Neural cell (in vitro differentiated cells): ENCODE results near the gene LYPD6. TPM values are rescaled to one million over a fixed set of nuclear protein-coding genes. Genes with fewer than 3 reads are reported as not detected.

Experiments used
- H2AFZ ChIP-seq: fragments of 200-600, 300-800 bp; sonication (generic), shearing (Covaris generic); 2 replicates; pipeline ENCODE4 v1.6.0; 2014; ENCODE audit warnings: low read depth, mild to moderate bottlenecking, antibody characterized with exemption, low read length, moderate library complexity
- H3F3A ChIP-seq: fragments of 200-600 bp; shearing (Covaris generic); 2 replicates; pipeline ENCODE4 v1.6.1; 2016; ENCODE audit warnings: mild to moderate bottlenecking, moderate library complexity, mixed read lengths, antibody characterized with exemption, low read length; ENCODE audit not compliant: insufficient read depth, poor library complexity, severe bottlenecking
- H3K27ac ChIP-seq: fragments of 200-600, 300-800 bp; sonication (generic), shearing (Covaris generic); 2 replicates; pipeline ENCODE4 v1.5.1; 2014; ENCODE audit warnings: mild to moderate bottlenecking, low read length, moderate library complexity
- H3K27me3 ChIP-seq: fragments of 300-800, 200-600 bp; sonication (generic), shearing (Covaris generic); 2 replicates; pipeline ENCODE4 v1.6.0; 2014; ENCODE audit warnings: mild to moderate bottlenecking, low read depth, low read length, moderate library complexity; ENCODE audit not compliant: insufficient read depth
- H3K36me3 ChIP-seq: fragments of 300-800, 200-600 bp; sonication (generic), shearing (Covaris generic); 2 replicates; pipeline ENCODE4 v1.5.1; 2014; ENCODE audit warnings: mild to moderate bottlenecking, antibody characterized with exemption, low read length, moderate library complexity; ENCODE audit not compliant: insufficient read depth
- H3K4me2 ChIP-seq: fragments of 300-800, 200-600 bp; sonication (generic), shearing (Covaris generic); 2 replicates; pipeline ENCODE4 v1.6.0; 2014; ENCODE audit warnings: mild to moderate bottlenecking, low read length
- H3K4me3 ChIP-seq: fragments of 300-800, 200-600 bp; sonication (generic), shearing (Covaris generic); 2 replicates; pipeline ENCODE4 v1.5.1; 2014; ENCODE audit warnings: mild to moderate bottlenecking, low read length, moderate library complexity
- H3K79me2 ChIP-seq: fragments of 200-600 bp; shearing (Covaris generic); replicated peaks from 2 replicates; pipeline ENCODE4 v1.6.0; 2014; ENCODE audit warnings: mild to moderate bottlenecking, low read length, moderate library complexity; ENCODE audit not compliant: insufficient read depth
- H3K9ac ChIP-seq: fragments of 300-800, 200-600 bp; sonication (generic), shearing (Covaris generic); 2 replicates; pipeline ENCODE4 v1.6.1; 2016; ENCODE audit warnings: mild to moderate bottlenecking, low read length, mixed read lengths
- H3K9me2 ChIP-seq: fragments of 200-600 bp; shearing (Covaris generic); 2 replicates; pipeline ENCODE4 v1.6.1; 2016; ENCODE audit warnings: mild to moderate bottlenecking, low read length, mixed read lengths; ENCODE audit not compliant: insufficient read depth
- H3K9me3 ChIP-seq: fragments of 200-600, 300-800 bp; sonication (generic), shearing (Covaris generic); 2 replicates; pipeline ENCODE4 v1.6.1; 2016; ENCODE audit warnings: mild to moderate bottlenecking, mixed run types, low read length, moderate library complexity, mixed read lengths
- H4K20me1 ChIP-seq: fragments of 200-600 bp; shearing (Covaris generic); 2 replicates; pipeline ENCODE4 v1.6.1; 2016; ENCODE audit warnings: mild to moderate bottlenecking, mixed run types; ENCODE audit not compliant: insufficient read depth
- CTCF ChIP-seq: fragments of 450-650 bp; IDR thresholded peaks from 2 replicates; pipeline ENCODE4 v1.5.1; 2014; ENCODE audit warnings: antibody characterized with exemption, mild to moderate bottlenecking, moderate library complexity; ENCODE audit not compliant: poor library complexity, severe bottlenecking
- EP300 ChIP-seq: fragments of 450-650 bp; conservative IDR thresholded peaks from 2 replicates; pipeline ENCODE4 v1.6.1; 2014; ENCODE audit warnings: antibody characterized with exemption, mild to moderate bottlenecking, moderate library complexity; ENCODE audit not compliant: poor library complexity, severe bottlenecking
- EZH2 ChIP-seq: fragments of 200-600, 300-800 bp; shearing (Covaris generic), sonication (generic); IDR thresholded peaks from 2 replicates; pipeline ENCODE4 v1.6.1; 2014; ENCODE audit warnings: antibody characterized with exemption, low read length, borderline replicate concordance, mild to moderate bottlenecking; ENCODE audit not compliant: insufficient read depth, poor library complexity, severe bottlenecking
- MXI1 ChIP-seq: fragments of 450-650 bp; conservative IDR thresholded peaks from 2 replicates; pipeline ENCODE4 v1.6.1; 2014; ENCODE audit warnings: antibody characterized with exemption, mild to moderate bottlenecking; ENCODE audit not compliant: poor library complexity, severe bottlenecking
- POLR2AphosphoS5 ChIP-seq: IDR thresholded peaks from 2 replicates; pipeline ENCODE4 v1.6.1; 2012
- RAD21 ChIP-seq: fragments of 450-650 bp; conservative IDR thresholded peaks from 2 replicates; pipeline ENCODE4 v1.6.1; 2014; ENCODE audit warnings: antibody characterized with exemption, mild to moderate bottlenecking, moderate library complexity
- REST ChIP-seq: IDR thresholded peaks from 2 replicates; pipeline ENCODE4 v1.6.1; 2012; ENCODE audit warnings: borderline replicate concordance
- SMC3 ChIP-seq: fragments of 450-650 bp; conservative IDR thresholded peaks from 2 replicates; pipeline ENCODE4 v1.6.1; 2014; ENCODE audit warnings: antibody characterized with exemption, mild to moderate bottlenecking, moderate library complexity; ENCODE audit not compliant: poor library complexity
- TAF1 ChIP-seq: IDR thresholded peaks from 2 replicates; pipeline ENCODE4 v1.6.1; 2012; ENCODE audit warnings: low read depth
- polyA plus RNA-seq: library from polyadenylated mRNA; depleted of rRNA; stranded (reverse); fragments of >200 nt; gene quantifications from 2 replicates; pipeline ENCODE4 v1.2.3, GENCODE V29; 2014

LYPD6 gene
- polyA plus RNA-seq, 1 donor from 2014 or later: 2.3 TPM

DNA sequence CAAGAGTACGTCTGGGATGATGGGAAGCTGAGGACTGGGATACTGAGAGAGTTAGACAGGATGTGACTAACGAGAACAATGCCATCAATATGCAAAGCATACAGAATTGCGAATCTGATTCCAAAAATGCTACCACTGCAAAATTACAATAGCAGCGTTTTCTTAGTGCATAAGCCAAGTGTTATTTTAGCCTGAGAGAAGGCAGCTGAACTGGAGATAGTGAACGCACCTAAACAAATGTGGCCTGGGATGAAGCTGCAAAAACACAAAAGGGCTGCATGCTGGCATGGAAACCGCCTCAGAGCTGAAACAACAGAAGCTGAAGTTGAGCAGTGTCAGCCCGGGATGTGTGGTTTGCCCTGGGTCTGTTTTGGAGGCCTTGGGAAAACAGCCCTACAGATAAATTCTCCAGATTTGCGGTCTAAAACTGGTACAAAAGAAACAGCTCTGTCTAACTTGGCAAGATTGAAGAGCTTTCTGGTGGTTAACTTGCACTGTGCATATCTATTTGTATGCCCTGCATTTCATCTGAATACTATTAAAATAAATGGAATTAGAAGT lies 45.5 kb downstream of the LYPD6 start:
- Histone ChIP-seq H3K9me3 (no peaks in the 10 kb centered on the region), H3K79me2 (no peaks in the 10 kb centered on the region), H3K9me2 (no peaks in the 10 kb centered on the region), H3K27ac (no peak overlapping the region), H3K27me3 (no peaks in the 10 kb centered on the region), H2AFZ (no peak overlapping the region), H3K4me2 (no peak overlapping the region), H3K9ac (no peak overlapping the region), H4K20me1 (no peaks in the 10 kb centered on the region), H3F3A (no peaks in the 10 kb centered on the region), H3K36me3 (no peaks in the 10 kb centered on the region), H3K4me3 (no peak overlapping the region)
- TF ChIP-seq TAF1: no peak
- no peak for TF ChIP-seq EP300
- no peak for TF ChIP-seq SMC3
- TF ChIP-seq EZH2: no peak
- no peak for TF ChIP-seq MXI1

GRCh38 chr2:149380205-149380604 lies 49.8 kb downstream of the LYPD6 start:
- TF ChIP-seq REST (no peak), EP300 (no peak), POLR2AphosphoS5 (no peak), TAF1 (no peak), EZH2 (no peak), CTCF (no peak), SMC3 (no peak), RAD21 (no peak), MXI1 (no peak)
- no peaks in the 10 kb centered on the region for H3K36me3 ChIP-seq
- no peaks in the 10 kb centered on the region for H3K27me3 ChIP-seq
- H3K9me2 ChIP-seq: no peaks in the 10 kb centered on the region
- no peak overlapping the region for H3K4me3 ChIP-seq
- no peaks in the 10 kb centered on the region for H3F3A ChIP-seq
- H3K9ac ChIP-seq: no peak overlapping the region
- no peaks in the 10 kb centered on the region for H4K20me1 ChIP-seq
- no peaks in the 10 kb centered on the region for H3K9me3 ChIP-seq
- no peaks in the 10 kb centered on the region for H3K79me2 ChIP-seq
- H2AFZ ChIP-seq: no peak overlapping the region
- H3K27ac ChIP-seq: no peak overlapping the region
- no peak overlapping the region for H3K4me2 ChIP-seq
